Caco-2 (cell line): ENCODE results near the gene CYP2A7. TPM values are rescaled to one million over a fixed set of nuclear protein-coding genes. Genes with fewer than 3 reads are reported as not detected.
"Not testable (repeated sequence)": the region's sequence is repeated elsewhere in the genome, so short reads cannot be mapped to it uniquely, and the experiment has no call there.

Experiments used
- BruUV-seq: library from RNA; stranded (reverse); fragments of 400-500 nt; replicated peaks from 2 replicates; lab custom pipeline; 2021; lab: Mats Ljungman, UMichigan
- CTCF ChIA-PET: fragments of 300-600 bp; sonication (Branson Sonifier 250); formaldehyde crosslinking; loops from one replicate; lab custom pipeline; 2022; ENCODE audit warnings: antibody characterized with exemption; lab: Charles Lee
- POLR2A ChIA-PET: fragments of 300-600 bp; sonication (Branson Sonifier 250); formaldehyde crosslinking; loops from one replicate; lab custom pipeline; 2022; ENCODE audit warnings: antibody characterized with exemption; lab: Charles Lee
- DNase-seq, 2 experiments: peaks; one replicate each; pipeline versions ENCODE4 v3.0.0 to v3.0.0-alpha.2; 2020 to 2022
- H3K27me3 ChIP-seq: replicated peaks from 2 replicates; pipeline ENCODE4 v1.6.0; 2011; ENCODE audit warnings: low read length; ENCODE audit not compliant: control insufficient read depth, insufficient read depth
- H3K36me3 ChIP-seq: 2 replicates; pipeline ENCODE4 v1.5.1; 2011; ENCODE audit warnings: low read length; ENCODE audit not compliant: control insufficient read depth, insufficient read depth
- H3K4me1 ChIP-seq: fragments of 250-450 bp; sonication (Bioruptor Pico); 2 replicates; pipeline ENCODE4 v1.5.1; 2020; ENCODE audit warnings: mild to moderate bottlenecking
- H3K4me3 ChIP-seq: 2 replicates; pipeline ENCODE4 v1.5.1; 2011; ENCODE audit warnings: low read depth, mild to moderate bottlenecking, control low read depth, low read length
- H3K9me3 ChIP-seq: fragments of 250-450 bp; sonication (Bioruptor Pico); 2 replicates; pipeline ENCODE4 v1.5.1; 2020; ENCODE audit warnings: mild to moderate bottlenecking, moderate library complexity
- H3K27ac Mint-ChIP-seq: one replicate; pipeline ENCODE4 v1.8.0; 2022; ENCODE audit warnings: mixed read lengths; ENCODE audit not compliant: unreplicated experiment
- H3K27me3 Mint-ChIP-seq: one replicate; pipeline ENCODE4 v1.8.0; 2022; ENCODE audit warnings: mixed read lengths; ENCODE audit not compliant: insufficient read depth, unreplicated experiment
- H3K36me3 Mint-ChIP-seq: one replicate; pipeline ENCODE4 v1.8.0; 2022; ENCODE audit warnings: mild to moderate bottlenecking, mixed read lengths; ENCODE audit not compliant: insufficient read depth, unreplicated experiment
- H3K4me1 Mint-ChIP-seq: one replicate; pipeline ENCODE4 v1.8.0; 2022; ENCODE audit warnings: low read depth, mixed read lengths; ENCODE audit not compliant: unreplicated experiment
- H3K4me3 Mint-ChIP-seq: one replicate; pipeline ENCODE4 v1.8.0; 2022; ENCODE audit warnings: mild to moderate bottlenecking, moderate library complexity, mixed read lengths; ENCODE audit not compliant: unreplicated experiment
- H3K9me3 Mint-ChIP-seq: one replicate; pipeline ENCODE4 v1.8.0; 2022; ENCODE audit warnings: mixed read lengths; ENCODE audit not compliant: unreplicated experiment
- intact Hi-C: fragments of 100-400 bp; cut with micrococcal nuclease; formaldehyde crosslinking; loops from one replicate; pipeline ENCODE4 v1.10.0; 2022; ENCODE audit not compliant: unreplicated experiment
- total RNA-seq: library from RNA; stranded (reverse); gene quantifications from 2 replicates; pipeline ENCODE4 v1.2.3, GENCODE V29; 2022
- TF ChIP-seq, protein P1 (sequence below), 2 experiments: fragments of 200-600 bp in 1 of 2; IDR thresholded peaks; 1 replicate in 1 of 2; 2 replicates in 1 of 2; pipeline versions ENCODE4 v1.5.1 to v1.8.0; 2011 to 2022; ENCODE audit warnings: antibody characterized with exemption in 1 of 2, control low read depth in 1 of 2, inconsistent platforms in 1 of 2, low read depth in 1 of 2, low read length in 1 of 2, mild to moderate bottlenecking in 1 of 2, moderate library complexity in 1 of 2; ENCODE audit not compliant: insufficient read depth in 1 of 2, severe bottlenecking in 1 of 2, unreplicated experiment in 1 of 2

The CYP2A7 gene
- total RNA-seq, 1 experiment from 2014 or later = not detected

DNA sequence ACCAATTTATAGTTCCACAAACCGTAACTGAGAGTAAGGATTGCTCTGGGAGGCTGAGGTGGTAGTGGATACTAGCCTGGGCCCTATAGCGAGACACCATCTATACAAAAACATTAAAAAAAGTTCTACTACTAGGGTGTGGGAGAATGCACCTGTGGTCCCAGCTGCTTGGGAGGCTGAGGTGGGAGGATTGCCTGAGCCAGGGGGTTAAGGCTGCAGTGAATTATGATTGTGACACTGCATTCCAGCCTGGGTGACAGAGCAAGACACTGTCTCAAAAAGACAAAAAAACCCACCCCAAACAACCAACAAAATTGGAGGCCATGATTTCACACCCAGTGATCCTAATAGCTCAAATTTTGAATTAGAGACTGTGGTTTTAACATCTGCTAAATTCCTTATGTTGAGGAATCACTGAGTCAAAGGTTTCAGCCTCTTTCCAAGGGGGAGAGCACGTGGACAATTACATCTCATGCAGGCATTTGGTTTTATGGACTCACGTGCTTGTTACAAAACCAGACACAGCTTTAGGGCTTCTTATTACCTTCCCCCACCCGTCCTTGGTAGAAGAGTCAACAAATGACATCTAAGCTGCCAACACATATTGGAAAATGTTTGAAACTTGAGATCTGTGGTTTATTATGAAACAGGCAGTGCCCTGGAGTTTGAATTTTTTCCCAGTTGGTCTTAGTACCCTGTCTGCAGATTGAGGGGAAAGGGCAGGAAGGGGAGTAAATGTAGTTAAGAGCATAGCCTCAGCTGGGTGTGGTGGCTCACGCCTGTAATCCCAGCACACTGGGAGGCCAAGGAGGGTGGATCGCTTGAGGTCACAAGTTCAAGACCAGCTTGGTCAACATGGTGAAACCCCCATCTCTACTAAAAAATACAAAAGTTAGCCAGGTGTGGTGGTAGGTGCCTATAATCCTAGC lies 50.3 kb downstream of the CYP2A7 start:
- POLR2A ChIA-PET = interaction anchor here (0.5 kb wide), 1 partner anchor 115 kb away, joined by 3 read pairs; the partner anchor contains the start of gene ITPKC
- H3K9me3 Mint-ChIP-seq = peaks cover 19% of the 10 kb centered on the region
- peaks cover 21% of the 10 kb centered on the region for H3K4me1 Mint-ChIP-seq
- intact Hi-C loops = no loop called here
- CTCF ChIA-PET = interaction anchor here (0.7 kb wide), 1 partner anchor 61 kb away, joined by 4 read pairs; no protein-coding TSS in a partner anchor
- TSS peak; percentile 78 for BruUV-seq
- no peaks in the 10 kb centered on the region for H3K27me3 Mint-ChIP-seq
- TF ChIP-seq, protein P1, sequence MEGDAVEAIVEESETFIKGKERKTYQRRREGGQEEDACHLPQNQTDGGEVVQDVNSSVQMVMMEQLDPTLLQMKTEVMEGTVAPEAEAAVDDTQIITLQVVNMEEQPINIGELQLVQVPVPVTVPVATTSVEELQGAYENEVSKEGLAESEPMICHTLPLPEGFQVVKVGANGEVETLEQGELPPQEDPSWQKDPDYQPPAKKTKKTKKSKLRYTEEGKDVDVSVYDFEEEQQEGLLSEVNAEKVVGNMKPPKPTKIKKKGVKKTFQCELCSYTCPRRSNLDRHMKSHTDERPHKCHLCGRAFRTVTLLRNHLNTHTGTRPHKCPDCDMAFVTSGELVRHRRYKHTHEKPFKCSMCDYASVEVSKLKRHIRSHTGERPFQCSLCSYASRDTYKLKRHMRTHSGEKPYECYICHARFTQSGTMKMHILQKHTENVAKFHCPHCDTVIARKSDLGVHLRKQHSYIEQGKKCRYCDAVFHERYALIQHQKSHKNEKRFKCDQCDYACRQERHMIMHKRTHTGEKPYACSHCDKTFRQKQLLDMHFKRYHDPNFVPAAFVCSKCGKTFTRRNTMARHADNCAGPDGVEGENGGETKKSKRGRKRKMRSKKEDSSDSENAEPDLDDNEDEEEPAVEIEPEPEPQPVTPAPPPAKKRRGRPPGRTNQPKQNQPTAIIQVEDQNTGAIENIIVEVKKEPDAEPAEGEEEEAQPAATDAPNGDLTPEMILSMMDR (IDR thresholded peaks at IDR 0.05; ENCODE audit: insufficient read depth in 1 of 2, low read depth in 1 of 2, low read length in 1 of 2, severe bottlenecking in 1 of 2, unreplicated experiment in 1 of 2) = no peak
- peaks cover 11% of the 10 kb centered on the region for H3K36me3 Mint-ChIP-seq
- H3K27me3 ChIP-seq = no peaks in the 10 kb centered on the region
- H3K4me1 ChIP-seq = peaks cover 15% of the 10 kb centered on the region
- H3K36me3 ChIP-seq = no peaks in the 10 kb centered on the region
- peak overlapping the region; percentile 76 for H3K27ac Mint-ChIP-seq
- peak overlapping the region; percentile 28 for H3K4me3 Mint-ChIP-seq
- DNase-seq = peak; percentile 74 to 80
- H3K9me3 ChIP-seq = no peaks in the 10 kb centered on the region
- no peak overlapping the region for H3K4me3 ChIP-seq

GRCh38 chr19:40830741-40831140 lies 51.3 kb downstream of the CYP2A7 start:
- H3K9me3 ChIP-seq, BruUV-seq, H3K4me3 ChIP-seq, H3K27me3 ChIP-seq, intact Hi-C loops, H3K4me3 Mint-ChIP-seq, CTCF ChIA-PET, H3K36me3 ChIP-seq, H3K27me3 Mint-ChIP-seq, H3K27ac Mint-ChIP-seq, POLR2A ChIA-PET: not testable (repeated sequence)
- DNase-seq = peak in 1 of 2 experiments; percentile 16
- H3K36me3 Mint-ChIP-seq = peaks cover 16% of the 10 kb centered on the region
- peaks cover 19% of the 10 kb centered on the region for H3K9me3 Mint-ChIP-seq
- H3K4me1 ChIP-seq = peaks cover 15% of the 10 kb centered on the region
- peaks cover 20% of the 10 kb centered on the region for H3K4me1 Mint-ChIP-seq

- TF ChIP-seq, protein P1 (IDR thresholded peaks at IDR 0.05; ENCODE audit: insufficient read depth in 1 of 2, low read depth in 1 of 2, low read length in 1 of 2, severe bottlenecking in 1 of 2, unreplicated experiment in 1 of 2) = no peak
- H3K36me3 ChIP-seq = no peaks in the 10 kb centered on the region
- H3K4me1 Mint-ChIP-seq = peaks cover 15% of the 10 kb centered on the region
- CTCF ChIA-PET = no interaction called here
- DNase-seq = peak in 1 of 2 experiments; percentile 6
- no peak overlapping the region for H3K4me3 Mint-ChIP-seq
- H3K27ac Mint-ChIP-seq = no peak overlapping the region
- BruUV-seq = no TSS peak
- intact Hi-C loops = no loop called here
- H3K4me3 ChIP-seq = no peak overlapping the region
- peaks cover 26% of the 10 kb centered on the region for H3K36me3 Mint-ChIP-seq
- no peaks in the 10 kb centered on the region for H3K27me3 ChIP-seq
- H3K4me1 ChIP-seq = peaks cover 20% of the 10 kb centered on the region
- no peaks in the 10 kb centered on the region for H3K27me3 Mint-ChIP-seq
- POLR2A ChIA-PET = no interaction called here
- peaks cover 19% of the 10 kb centered on the region for H3K9me3 Mint-ChIP-seq
- no peaks in the 10 kb centered on the region for H3K9me3 ChIP-seq
Observed at GRCh38 chr19:40829205-40829604, 52.8 kb downstream of the CYP2A7 start.
